ENCODE data around the gene YEATS4. TPM values are rescaled to one million over a fixed set of nuclear protein-coding genes. Genes with fewer than 3 reads are reported as not detected.

YEATS4 gene
- total RNA-seq, 1 donor: 37.2 TPM

GRCh38 chr12:69404851-69405565 is 45.5 kb downstream of the YEATS4 start:
- no peak for TF ChIP-seq CTCF (IDR thresholded peaks at IDR 0.05; ENCODE audit: insufficient read depth, low read length)
- peak; percentile 26 for DNase-seq (ENCODE audit: low read depth)
- no peak overlapping the region for H3K4me3 ChIP-seq (ENCODE audit: low read depth, low read length)

- no peak overlapping the region for H3K4me3 ChIP-seq (ENCODE audit: low read depth, low read length)
- DNase-seq (ENCODE audit: low read depth): peak; percentile 98
- TF ChIP-seq CTCF (IDR thresholded peaks at IDR 0.05; ENCODE audit: insufficient read depth, low read length): no peak
Observed at GRCh38 chr12:69405566-69405865, 46.0 kb downstream of the YEATS4 start.

- TF ChIP-seq CTCF (IDR thresholded peaks at IDR 0.05; ENCODE audit: insufficient read depth, low read length): no peak
- H3K4me3 ChIP-seq (ENCODE audit: low read depth, low read length): no peak overlapping the region
- DNase-seq (ENCODE audit: low read depth): no peak
Observed at GRCh38 chr12:69406217-69406616, 46.7 kb downstream of the YEATS4 start.

DNA sequence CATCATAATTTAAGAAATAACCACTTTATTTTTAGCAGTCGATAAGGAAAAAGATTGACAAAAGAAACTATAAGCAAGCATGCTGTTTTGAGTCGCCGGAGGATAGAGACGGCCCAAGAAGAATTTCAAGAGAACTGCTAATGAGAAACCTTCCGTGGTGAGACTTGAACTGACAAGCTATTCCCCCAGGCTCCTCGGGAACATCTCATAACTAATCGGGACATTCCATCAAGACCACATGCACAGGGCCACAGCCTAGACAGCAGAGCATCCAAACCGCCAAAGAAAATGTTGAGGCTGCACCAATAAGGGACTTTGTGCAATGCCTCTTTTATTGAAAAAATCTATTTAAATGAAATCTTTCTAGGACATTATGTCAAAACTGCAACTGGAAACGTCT is 51.0 kb downstream of the YEATS4 start:
- TF ChIP-seq CTCF (IDR thresholded peaks at IDR 0.05; ENCODE audit: insufficient read depth, low read length): no peak
- DNase-seq (ENCODE audit: low read depth): no peak
- H3K4me3 ChIP-seq (ENCODE audit: low read depth, low read length): no peak overlapping the region

GRCh38 chr12:69412655-69413054 is 53.1 kb downstream of the YEATS4 start:
- TF ChIP-seq CTCF (IDR thresholded peaks at IDR 0.05; ENCODE audit: insufficient read depth, low read length): no peak
- no peak overlapping the region for H3K4me3 ChIP-seq (ENCODE audit: low read depth, low read length)
- DNase-seq (ENCODE audit: low read depth): no peak

GRCh38 chr12:69415471-69416275 is 56.1 kb downstream of the YEATS4 start:
- TF ChIP-seq CTCF (IDR thresholded peaks at IDR 0.05; ENCODE audit: insufficient read depth, low read length): peak; percentile 93
- DNase-seq (ENCODE audit: low read depth): peak; percentile 97
- no peak overlapping the region for H3K4me3 ChIP-seq (ENCODE audit: low read depth, low read length)

All from fibroblast of the aortic adventitia (primary cell).